Panc1 (cell line): ENCODE data around the gene TOR1A.

Experiments used
- SIN3A ChIP-seq: IDR thresholded peaks from 2 replicates; pipeline ENCODE4 v1.6.1; 2012; ENCODE audit warnings: low read depth, mild to moderate bottlenecking, low read length, moderate library complexity, borderline replicate concordance; ENCODE audit not compliant: insufficient read depth
- TF ChIP-seq, protein P1 (sequence below): fragments of 450-650 bp; IDR thresholded peaks from 2 replicates; pipeline ENCODE4 v1.5.1; 2017; ENCODE audit warnings: mild to moderate bottlenecking

DNA sequence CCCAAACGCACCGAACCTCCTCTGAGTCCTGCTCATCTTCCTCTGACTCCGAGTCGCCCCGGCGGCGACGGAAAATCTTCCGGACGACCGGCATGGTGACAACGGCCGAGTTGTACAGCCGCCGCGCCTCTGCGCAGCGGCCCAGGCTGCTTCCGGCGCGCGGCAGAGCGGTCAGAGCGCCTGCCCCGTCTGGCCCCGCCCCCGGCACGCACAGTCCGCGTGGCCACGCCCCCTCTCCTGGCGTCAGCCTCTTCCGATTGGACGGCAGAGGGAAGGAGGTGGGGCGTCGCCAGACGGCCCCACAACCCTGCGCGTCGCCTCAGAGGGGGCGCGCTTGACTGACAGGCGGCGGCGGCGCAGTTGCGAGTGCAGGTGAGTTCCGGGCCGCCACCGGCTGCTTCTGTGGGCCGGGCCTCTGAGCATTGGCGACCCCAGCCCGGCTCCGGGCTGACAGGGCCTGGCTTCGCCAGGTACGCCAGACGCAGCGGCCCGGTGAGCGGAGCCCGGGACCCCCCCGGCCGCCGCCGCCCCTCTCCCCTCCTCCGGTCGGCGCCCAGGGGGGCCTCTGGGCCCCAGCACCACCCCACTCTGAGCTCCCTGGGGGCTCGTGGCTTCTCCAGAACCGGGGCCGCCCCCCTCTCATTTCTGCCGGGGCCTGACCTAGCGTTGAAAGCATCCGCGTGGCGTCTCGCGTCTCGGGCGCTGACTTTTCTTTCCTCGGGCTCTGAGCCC, 11.4 kb upstream of the TOR1A start, which contains the start of the genes C9orf78 and USP20:
- TF ChIP-seq SIN3A, result peak; percentile 95
- TF ChIP-seq, protein P1, sequence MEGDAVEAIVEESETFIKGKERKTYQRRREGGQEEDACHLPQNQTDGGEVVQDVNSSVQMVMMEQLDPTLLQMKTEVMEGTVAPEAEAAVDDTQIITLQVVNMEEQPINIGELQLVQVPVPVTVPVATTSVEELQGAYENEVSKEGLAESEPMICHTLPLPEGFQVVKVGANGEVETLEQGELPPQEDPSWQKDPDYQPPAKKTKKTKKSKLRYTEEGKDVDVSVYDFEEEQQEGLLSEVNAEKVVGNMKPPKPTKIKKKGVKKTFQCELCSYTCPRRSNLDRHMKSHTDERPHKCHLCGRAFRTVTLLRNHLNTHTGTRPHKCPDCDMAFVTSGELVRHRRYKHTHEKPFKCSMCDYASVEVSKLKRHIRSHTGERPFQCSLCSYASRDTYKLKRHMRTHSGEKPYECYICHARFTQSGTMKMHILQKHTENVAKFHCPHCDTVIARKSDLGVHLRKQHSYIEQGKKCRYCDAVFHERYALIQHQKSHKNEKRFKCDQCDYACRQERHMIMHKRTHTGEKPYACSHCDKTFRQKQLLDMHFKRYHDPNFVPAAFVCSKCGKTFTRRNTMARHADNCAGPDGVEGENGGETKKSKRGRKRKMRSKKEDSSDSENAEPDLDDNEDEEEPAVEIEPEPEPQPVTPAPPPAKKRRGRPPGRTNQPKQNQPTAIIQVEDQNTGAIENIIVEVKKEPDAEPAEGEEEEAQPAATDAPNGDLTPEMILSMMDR, result no peak
